HEK293 (cell line): ENCODE measurements around the gene FXYD6.

ENCODE experiments used
- CTCF ChIP-seq: fragments of 450-650 bp; formaldehyde crosslinking; IDR thresholded peaks from 2 replicates; pipeline ENCODE4 v1.5.1; 2016; ENCODE audit warnings: missing biosample characterization, missing genetic modification characterization
- EGR2 ChIP-seq: fragments of 450-650 bp; formaldehyde crosslinking; IDR thresholded peaks from 2 replicates; pipeline ENCODE4 v1.5.1; 2016; ENCODE audit warnings: low read depth, missing biosample characterization, missing genetic modification characterization
- REPIN1 ChIP-seq: fragments of 450-650 bp; formaldehyde crosslinking; IDR thresholded peaks from 2 replicates; pipeline ENCODE4 v1.5.1; 2017; ENCODE audit warnings: missing biosample characterization, missing genetic modification characterization, low read depth
- YY1 ChIP-seq: fragments of 450-650 bp; formaldehyde crosslinking; IDR thresholded peaks from 2 replicates; pipeline ENCODE4 v1.5.1; 2018; ENCODE audit warnings: missing biosample characterization, missing genetic modification characterization
- ZFP3 ChIP-seq: fragments of 450-650 bp; formaldehyde crosslinking; IDR thresholded peaks from 2 replicates; pipeline ENCODE4 v1.5.1; 2016; ENCODE audit warnings: low read depth, missing biosample characterization, missing genetic modification characterization
- ZNF10 ChIP-seq: fragments of 450-650 bp; formaldehyde crosslinking; IDR thresholded peaks from 2 replicates; pipeline ENCODE4 v1.5.1; 2017; ENCODE audit warnings: missing biosample characterization, missing genetic modification characterization
- ZNF274 ChIP-seq, 2 experiments: fragments of 200-500 bp in 1 of 2; fragments of 450-650 bp in 1 of 2; sonication (Bioruptor generic) in 1 of 2; formaldehyde crosslinking in 1 of 2; IDR thresholded peaks; 2 replicates each; pipeline versions ENCODE4 v1.5.1 to v1.6.1; 2014 to 2016; ENCODE audit warnings: borderline replicate concordance in 1 of 2, inconsistent platforms in 1 of 2, low read length in 1 of 2, missing biosample characterization in 1 of 2, missing genetic modification characterization in 1 of 2
- ZNF311 ChIP-seq: fragments of 450-650 bp; formaldehyde crosslinking; IDR thresholded peaks from 2 replicates; pipeline ENCODE4 v1.5.1; 2017; ENCODE audit warnings: missing biosample characterization, missing genetic modification characterization, borderline replicate concordance
- ZNF555 ChIP-seq: fragments of 450-650 bp; formaldehyde crosslinking; conservative IDR thresholded peaks from 2 replicates; pipeline ENCODE4 v1.5.1; 2017; ENCODE audit warnings: missing biosample characterization, mild to moderate bottlenecking, missing genetic modification characterization, inconsistent platforms
- ZNF623 ChIP-seq: fragments of 450-650 bp; formaldehyde crosslinking; IDR thresholded peaks from 2 replicates; pipeline ENCODE4 v1.5.1; 2016; ENCODE audit warnings: missing biosample characterization, missing genetic modification characterization
- TF ChIP-seq, protein P1 (sequence below): fragments of 450-650 bp; formaldehyde crosslinking; optimal IDR thresholded peaks from 2 replicates; pipeline ENCODE3; 2016; ENCODE audit warnings: missing biosample characterization, mild to moderate bottlenecking, missing genetic modification characterization

DNA sequence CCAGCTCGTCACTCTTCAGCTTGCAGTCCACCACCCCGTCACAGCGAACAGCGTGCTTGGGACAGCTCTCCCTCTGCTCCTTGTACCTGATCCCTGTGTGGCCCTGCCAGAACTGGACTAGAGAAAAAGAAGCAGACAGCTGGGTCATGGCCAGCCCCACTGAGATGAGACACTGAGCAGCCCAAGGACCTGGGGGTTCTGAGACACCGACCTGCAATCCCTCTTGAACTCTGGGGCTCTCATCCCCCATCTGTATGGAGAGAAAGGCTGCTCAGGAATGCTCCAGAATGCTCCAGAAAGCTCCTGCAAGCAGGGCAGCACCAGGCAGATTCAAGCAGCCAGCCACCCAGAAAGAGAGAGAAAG, 37.9 kb upstream of the FXYD6 start:
- TF ChIP-seq CTCF (tag by site-specific recombination) (no peak), ZNF311 (tag by site-specific recombination) (no peak), ZNF10 (tag by site-specific recombination) (no peak), REPIN1 (no peak), ZNF274 (IDR thresholded peaks at IDR 0.05; ENCODE audit: low read length) (no peak), ZNF274 (tag by site-specific recombination; IDR thresholded peaks at IDR 0.05; ENCODE audit: borderline replicate concordance) (no peak), YY1 (tag by site-specific recombination) (no peak), ZNF623 (no peak), EGR2 (tag by site-specific recombination) (no peak), ZFP3 (tag by site-specific recombination) (no peak), ZNF555 (no peak)
- TF ChIP-seq, protein P1, sequence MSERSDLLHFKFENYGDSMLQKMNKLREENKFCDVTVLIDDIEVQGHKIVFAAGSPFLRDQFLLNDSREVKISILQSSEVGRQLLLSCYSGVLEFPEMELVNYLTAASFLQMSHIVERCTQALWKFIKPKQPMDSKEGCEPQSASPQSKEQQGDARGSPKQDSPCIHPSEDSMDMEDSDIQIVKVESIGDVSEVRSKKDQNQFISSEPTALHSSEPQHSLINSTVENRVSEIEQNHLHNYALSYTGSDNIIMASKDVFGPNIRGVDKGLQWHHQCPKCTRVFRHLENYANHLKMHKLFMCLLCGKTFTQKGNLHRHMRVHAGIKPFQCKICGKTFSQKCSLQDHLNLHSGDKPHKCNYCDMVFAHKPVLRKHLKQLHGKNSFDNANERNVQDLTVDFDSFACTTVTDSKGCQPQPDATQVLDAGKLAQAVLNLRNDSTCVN = no peak
